H1 (cell line): Measurements from ENCODE around the gene RAMP2.
A peak's percentile ranks its signal among the peaks of the same experiment; 100 is the strongest.

Source experiments
- EGR1 ChIP-seq: IDR thresholded peaks from 2 replicates; pipeline ENCODE4 v1.6.1; 2011; ENCODE audit warnings: low read depth, low read length, borderline replicate concordance
- EP300 ChIP-seq, 2 experiments: IDR thresholded peaks; 1 replicate in 1 of 2; 2 replicates in 1 of 2; pipeline ENCODE4 v1.6.1; 2011 to 2012; ENCODE audit warnings: low read depth in 2 of 2, low read length in 2 of 2, mild to moderate bottlenecking in 2 of 2, borderline replicate concordance in 1 of 2, inconsistent platforms in 1 of 2, moderate library complexity in 1 of 2
- EZH2 ChIP-seq: fragments of 200-600 bp; sonication (generic); IDR thresholded peaks from 2 replicates; pipeline ENCODE4 v1.7.1; 2012; ENCODE audit warnings: low read depth, mild to moderate bottlenecking, moderate library complexity, low read length, inconsistent platforms; ENCODE audit not compliant: severe bottlenecking
- POLR2A ChIP-seq, 2 experiments: IDR thresholded peaks; 1 replicate in 1 of 2; 2 replicates in 1 of 2; pipeline ENCODE4 v1.6.1; 2011; ENCODE audit warnings: low read depth in 2 of 2, low read length in 2 of 2, mild to moderate bottlenecking in 2 of 2; ENCODE audit errors: control extremely low read depth in 1 of 2
- POLR2AphosphoS5 ChIP-seq: IDR thresholded peaks from 2 replicates; pipeline ENCODE4 v1.6.1; 2011; ENCODE audit warnings: low read depth, low read length
- RNF2 ChIP-seq: fragments of 200-900, 300-1000 bp; sonication (generic); IDR thresholded peaks from 2 replicates; pipeline ENCODE4 v1.7.1; 2016; ENCODE audit warnings: borderline replicate concordance, low read depth, mild to moderate bottlenecking, antibody characterized with exemption, low read length; ENCODE audit not compliant: poor library complexity, severe bottlenecking; ENCODE audit errors: missing control alignments
- RXRA ChIP-seq: IDR thresholded peaks from 2 replicates; pipeline ENCODE4 v1.6.1; 2011; ENCODE audit warnings: low read depth, mild to moderate bottlenecking, low read length, moderate library complexity; ENCODE audit not compliant: insufficient read depth
- SIX5 ChIP-seq: IDR thresholded peaks from 2 replicates; pipeline ENCODE4 v1.6.1; 2011; ENCODE audit warnings: mild to moderate bottlenecking, low read depth, low read length
- TCF12 ChIP-seq: IDR thresholded peaks from 2 replicates; pipeline ENCODE4 v1.6.1; 2011; ENCODE audit warnings: low read depth, mild to moderate bottlenecking, low read length
- TEAD4 ChIP-seq: IDR thresholded peaks from 2 replicates; pipeline ENCODE4 v1.6.1; 2012; ENCODE audit warnings: low read depth, low read length, inconsistent platforms, mixed read lengths
- ZNF274 ChIP-seq: IDR thresholded peaks from 2 replicates; pipeline ENCODE4 v1.7.0; 2012; ENCODE audit warnings: low read length, borderline replicate concordance; ENCODE audit errors: extremely low read depth
- TF ChIP-seq, protein P1 (sequence below), 3 experiments: IDR thresholded peaks; 1 replicate in 2 of 3; 2 replicates in 1 of 3; pipeline versions ENCODE4 v1.5.1 to v1.6.1; 2011; ENCODE audit warnings: low read length in 3 of 3, mild to moderate bottlenecking in 3 of 3, inconsistent platforms in 2 of 3, low read depth in 1 of 3, moderate library complexity in 1 of 3; ENCODE audit not compliant: insufficient read depth in 1 of 3; ENCODE audit errors: control extremely low read depth in 1 of 3
- TF ChIP-seq, protein P2 (sequence below): IDR thresholded peaks from 2 replicates; pipeline ENCODE4 v1.6.1; 2011; ENCODE audit warnings: low read depth, mild to moderate bottlenecking, low read length; ENCODE audit not compliant: insufficient read depth

DNA sequence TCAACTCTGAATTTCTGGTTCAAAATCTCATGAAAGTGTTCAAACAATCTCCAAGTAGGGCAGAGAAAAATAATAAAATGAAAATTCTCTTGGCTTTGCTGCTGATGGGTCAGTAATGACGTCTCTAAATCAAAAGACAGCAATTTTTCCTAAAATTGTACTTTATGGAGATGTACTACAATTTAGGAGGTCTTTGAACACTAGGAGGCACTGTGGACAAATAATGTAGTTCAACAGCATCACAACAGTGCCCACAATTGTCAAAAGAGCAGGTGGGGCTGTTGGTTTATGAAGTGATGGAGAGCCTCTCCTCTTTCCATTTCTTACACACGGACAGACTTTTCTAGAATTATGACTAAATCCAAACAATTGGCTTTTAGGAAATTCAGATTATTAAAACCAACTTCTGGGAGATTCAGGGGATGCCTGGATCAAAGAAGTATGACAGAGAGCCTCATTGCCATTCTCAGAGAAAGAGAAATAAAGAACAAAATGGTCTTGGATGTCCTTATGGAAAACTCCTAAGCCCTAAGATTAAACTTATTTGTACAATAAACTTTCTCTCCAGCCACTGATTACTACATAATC, 39.9 kb upstream of the RAMP2 start:
- TF ChIP-seq TCF12, result no peak
- TF ChIP-seq POLR2A (IDR thresholded peaks at IDR 0.05; ENCODE audit: control extremely low read depth in 1 of 2, low read depth in 2 of 2, low read length in 2 of 2), result no peak
- TF ChIP-seq, protein P1, sequence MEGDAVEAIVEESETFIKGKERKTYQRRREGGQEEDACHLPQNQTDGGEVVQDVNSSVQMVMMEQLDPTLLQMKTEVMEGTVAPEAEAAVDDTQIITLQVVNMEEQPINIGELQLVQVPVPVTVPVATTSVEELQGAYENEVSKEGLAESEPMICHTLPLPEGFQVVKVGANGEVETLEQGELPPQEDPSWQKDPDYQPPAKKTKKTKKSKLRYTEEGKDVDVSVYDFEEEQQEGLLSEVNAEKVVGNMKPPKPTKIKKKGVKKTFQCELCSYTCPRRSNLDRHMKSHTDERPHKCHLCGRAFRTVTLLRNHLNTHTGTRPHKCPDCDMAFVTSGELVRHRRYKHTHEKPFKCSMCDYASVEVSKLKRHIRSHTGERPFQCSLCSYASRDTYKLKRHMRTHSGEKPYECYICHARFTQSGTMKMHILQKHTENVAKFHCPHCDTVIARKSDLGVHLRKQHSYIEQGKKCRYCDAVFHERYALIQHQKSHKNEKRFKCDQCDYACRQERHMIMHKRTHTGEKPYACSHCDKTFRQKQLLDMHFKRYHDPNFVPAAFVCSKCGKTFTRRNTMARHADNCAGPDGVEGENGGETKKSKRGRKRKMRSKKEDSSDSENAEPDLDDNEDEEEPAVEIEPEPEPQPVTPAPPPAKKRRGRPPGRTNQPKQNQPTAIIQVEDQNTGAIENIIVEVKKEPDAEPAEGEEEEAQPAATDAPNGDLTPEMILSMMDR (IDR thresholded peaks at IDR 0.05; ENCODE audit: control extremely low read depth in 1 of 3, insufficient read depth in 1 of 3, low read depth in 1 of 3, low read length in 3 of 3), result peak in 2 of 3 experiments; percentile 60 to 61; a peak in 3 of 4 replicates
- no peak for TF ChIP-seq POLR2AphosphoS5
- TF ChIP-seq ZNF274, result no peak
- no peak for TF ChIP-seq EP300 (IDR thresholded peaks at IDR 0.05; ENCODE audit: borderline replicate concordance in 1 of 2, low read depth in 2 of 2, low read length in 2 of 2)
- TF ChIP-seq EGR1, result no peak
- no peak for TF ChIP-seq EZH2
- TF ChIP-seq, protein P2, sequence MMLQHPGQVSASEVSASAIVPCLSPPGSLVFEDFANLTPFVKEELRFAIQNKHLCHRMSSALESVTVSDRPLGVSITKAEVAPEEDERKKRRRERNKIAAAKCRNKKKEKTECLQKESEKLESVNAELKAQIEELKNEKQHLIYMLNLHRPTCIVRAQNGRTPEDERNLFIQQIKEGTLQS, result no peak
- TF ChIP-seq RNF2, result no peak
- TF ChIP-seq SIX5, result no peak
- no peak for TF ChIP-seq RXRA
- TF ChIP-seq TEAD4, result no peak
